Measurements from ENCODE around the gene DYRK1B.

GRCh38 chr19:39837978-39838377, 4.0 kb upstream of the DYRK1B start:
- TF ChIP-seq CTCF (conservative IDR thresholded peaks at IDR 0.05 in 1 of 2, IDR thresholded peaks at IDR 0.05 in 1 of 2; ENCODE audit: extremely low read depth in 1 of 2, insufficient read depth in 1 of 2, low read depth in 1 of 2, low read length in 2 of 2) (no peak), EZH2 (IDR thresholded peaks at IDR 0.05; ENCODE audit: borderline replicate concordance, low read length) (no peak)
